Brain microvascular endothelial cell (primary cell): ENCODE data around the gene EXOC4.
A peak's percentile ranks its signal among the peaks of the same experiment; 100 is the strongest.

Source experiments
- DNase-seq: peaks from one replicate; pipeline ENCODE4 v3.0.0-alpha.2; 2020
- H3K27ac ChIP-seq: fragments of 250-450 bp; sonication (Bioruptor Pico); 2 replicates; pipeline ENCODE4 v1.5.1; 2020; ENCODE audit warnings: mild to moderate bottlenecking, moderate library complexity
- H3K27me3 ChIP-seq: fragments of 250-450 bp; sonication (Bioruptor Pico); replicated peaks from 2 replicates; pipeline ENCODE4 v1.5.1; 2020; ENCODE audit warnings: mild to moderate bottlenecking
- H3K36me3 ChIP-seq: fragments of 250-450 bp; sonication (Bioruptor Pico); replicated peaks from 2 replicates; pipeline ENCODE4 v1.5.1; 2020; ENCODE audit warnings: mild to moderate bottlenecking
- H3K4me3 ChIP-seq: 2 replicates; pipeline ENCODE4 v1.5.1; 2011; ENCODE audit warnings: low read depth, mild to moderate bottlenecking, control low read depth, low read length, moderate library complexity
- in situ Hi-C: cut with HindIII; loops from 2 replicates; pipeline ENCODE4 v1.10.0; 2017; ENCODE audit warnings: low sequenced_read_pairs, low pct_ligation_motif_present
- TF ChIP-seq, protein P1 (sequence below): IDR thresholded peaks from 2 replicates; pipeline ENCODE4 v1.5.1; 2011; ENCODE audit warnings: low read depth, mild to moderate bottlenecking, moderate library complexity, low read length, control low read depth, inconsistent platforms; ENCODE audit errors: missing control alignments

EXOC4 gene

DNA sequence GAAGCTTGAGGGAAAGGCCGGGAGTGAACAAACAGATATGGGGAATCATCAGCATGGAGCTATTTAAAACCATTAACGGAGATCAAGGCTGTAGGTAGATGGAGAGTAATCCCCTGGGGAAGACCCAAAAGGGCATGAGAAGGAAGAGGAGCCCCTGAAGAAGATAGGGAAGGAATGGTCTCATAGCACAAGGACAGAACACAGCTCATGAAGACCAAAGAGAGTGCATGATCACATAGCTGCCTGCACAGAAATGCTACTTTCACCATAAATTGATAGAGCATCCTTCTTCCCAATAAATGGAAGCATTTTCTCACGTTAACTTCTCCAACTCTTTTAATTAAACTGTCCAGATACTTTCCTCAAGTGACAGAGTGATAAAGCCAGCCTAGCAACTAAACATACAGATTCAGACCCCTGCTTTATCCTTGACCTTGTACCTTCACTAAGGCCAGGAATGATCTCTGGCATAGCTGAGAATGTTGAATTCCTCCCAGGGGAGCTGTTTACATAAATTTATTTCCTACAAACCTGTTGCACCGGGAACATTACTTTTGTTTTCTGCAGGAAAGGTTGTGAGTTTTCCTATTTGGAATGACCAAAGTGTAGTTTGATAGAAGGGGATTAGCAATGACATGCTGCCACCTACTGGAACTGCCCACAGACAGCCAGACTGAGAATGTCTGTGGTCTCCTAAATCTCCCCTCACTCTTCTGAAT lies 763.5 kb downstream of the EXOC4 start:
- peak; percentile 21 for DNase-seq
- Histone ChIP-seq H3K27me3 (no peaks in the 10 kb centered on the region), H3K27ac (no peak overlapping the region), H3K4me3 (no peak overlapping the region), H3K36me3 (no peaks in the 10 kb centered on the region)
- TF ChIP-seq, protein P1, sequence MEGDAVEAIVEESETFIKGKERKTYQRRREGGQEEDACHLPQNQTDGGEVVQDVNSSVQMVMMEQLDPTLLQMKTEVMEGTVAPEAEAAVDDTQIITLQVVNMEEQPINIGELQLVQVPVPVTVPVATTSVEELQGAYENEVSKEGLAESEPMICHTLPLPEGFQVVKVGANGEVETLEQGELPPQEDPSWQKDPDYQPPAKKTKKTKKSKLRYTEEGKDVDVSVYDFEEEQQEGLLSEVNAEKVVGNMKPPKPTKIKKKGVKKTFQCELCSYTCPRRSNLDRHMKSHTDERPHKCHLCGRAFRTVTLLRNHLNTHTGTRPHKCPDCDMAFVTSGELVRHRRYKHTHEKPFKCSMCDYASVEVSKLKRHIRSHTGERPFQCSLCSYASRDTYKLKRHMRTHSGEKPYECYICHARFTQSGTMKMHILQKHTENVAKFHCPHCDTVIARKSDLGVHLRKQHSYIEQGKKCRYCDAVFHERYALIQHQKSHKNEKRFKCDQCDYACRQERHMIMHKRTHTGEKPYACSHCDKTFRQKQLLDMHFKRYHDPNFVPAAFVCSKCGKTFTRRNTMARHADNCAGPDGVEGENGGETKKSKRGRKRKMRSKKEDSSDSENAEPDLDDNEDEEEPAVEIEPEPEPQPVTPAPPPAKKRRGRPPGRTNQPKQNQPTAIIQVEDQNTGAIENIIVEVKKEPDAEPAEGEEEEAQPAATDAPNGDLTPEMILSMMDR = peak; percentile 85
- in situ Hi-C loops = no loop called here

DNA sequence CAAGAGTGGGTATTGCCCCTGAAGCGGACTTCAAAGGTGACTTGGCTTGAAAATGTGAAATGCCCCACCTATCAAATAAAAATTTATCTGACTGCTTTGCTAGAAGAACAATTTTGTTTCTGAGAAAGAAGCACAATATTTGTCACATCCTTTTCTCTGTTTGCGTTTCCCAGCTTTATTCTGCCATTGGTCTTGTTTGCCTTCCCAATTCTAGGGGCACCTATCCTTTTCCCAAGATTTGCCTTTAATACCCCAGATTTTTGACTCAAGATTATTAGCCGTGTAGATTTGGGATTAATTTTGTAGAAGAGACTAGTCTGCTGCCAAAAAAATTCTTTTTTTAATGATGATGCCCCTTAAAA lies 764.0 kb downstream of the EXOC4 start:
- Histone ChIP-seq H3K27ac (no peak overlapping the region), H3K27me3 (no peaks in the 10 kb centered on the region), H3K4me3 (no peak overlapping the region), H3K36me3 (no peaks in the 10 kb centered on the region)
- in situ Hi-C loops = no loop called here
- TF ChIP-seq, protein P1 = no peak
- DNase-seq = no peak

DNA sequence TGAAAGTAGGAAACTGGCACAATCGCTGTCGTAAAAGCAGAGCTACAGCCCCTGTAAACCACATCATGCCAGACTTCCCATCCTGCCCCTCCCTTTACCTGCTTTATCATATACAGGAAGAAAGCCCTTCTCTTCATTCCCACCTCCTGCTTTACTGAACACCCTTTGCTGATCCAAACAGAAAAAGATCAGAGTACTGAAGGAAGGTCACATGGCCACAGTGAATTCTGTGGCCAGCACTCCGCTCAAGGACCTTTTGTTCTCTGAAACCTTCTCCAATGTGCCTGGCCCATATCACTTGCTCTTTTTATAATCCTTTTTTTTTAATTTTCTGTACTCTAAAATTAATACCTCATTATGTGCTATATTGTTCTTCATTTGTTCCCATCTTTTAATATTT lies 765.4 kb downstream of the EXOC4 start:
- in situ Hi-C loops = no loop called here
- no peaks in the 10 kb centered on the region for H3K27me3 ChIP-seq
- no peak for DNase-seq
- TF ChIP-seq, protein P1 = no peak
- H3K36me3 ChIP-seq = no peaks in the 10 kb centered on the region
- no peak overlapping the region for H3K4me3 ChIP-seq
- no peak overlapping the region for H3K27ac ChIP-seq

DNA sequence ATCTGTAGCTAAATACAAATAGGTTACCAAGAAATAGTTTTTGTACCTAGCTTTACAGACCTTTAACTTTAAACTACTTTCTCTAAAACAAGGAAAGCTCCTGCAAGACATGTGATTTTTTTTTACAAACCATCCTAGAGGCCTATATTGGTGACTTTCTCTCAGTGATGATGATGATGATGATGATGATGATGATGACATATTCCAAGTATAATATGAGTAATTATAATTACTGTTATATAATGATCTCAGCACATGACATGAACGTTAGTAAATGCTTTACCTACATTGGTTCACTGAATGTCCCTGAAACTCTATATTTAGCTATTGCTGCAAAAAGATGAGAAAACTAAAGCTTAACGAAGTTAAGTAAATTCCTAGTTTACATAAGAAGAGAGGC lies 766.4 kb downstream of the EXOC4 start:
- in situ Hi-C loops = no loop called here
- Histone ChIP-seq H3K27ac (no peak overlapping the region), H3K4me3 (no peak overlapping the region), H3K27me3 (no peaks in the 10 kb centered on the region), H3K36me3 (no peaks in the 10 kb centered on the region)
- DNase-seq = no peak
- TF ChIP-seq, protein P1 = no peak

DNA sequence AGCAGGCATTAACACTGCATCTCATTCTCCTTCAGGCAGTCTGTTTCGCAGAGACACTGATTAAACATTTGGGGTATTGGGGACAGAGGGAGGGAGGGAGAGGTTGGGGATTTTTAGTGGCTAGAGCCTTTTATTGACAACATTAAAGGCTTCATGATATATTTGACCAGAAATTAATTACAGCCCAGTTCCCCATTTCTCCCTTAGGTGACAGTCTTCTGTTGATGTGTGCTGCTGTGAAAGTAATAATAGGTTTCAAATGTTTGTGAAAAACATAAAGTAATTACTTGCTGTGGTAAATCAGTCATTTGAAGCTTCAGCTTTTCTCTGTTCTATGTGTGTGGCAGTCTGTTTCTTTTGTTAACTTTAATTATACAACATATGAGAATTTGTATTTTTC lies 769.0 kb downstream of the EXOC4 start:
- H3K27me3 ChIP-seq = no peaks in the 10 kb centered on the region
- TF ChIP-seq, protein P1 = no peak
- H3K36me3 ChIP-seq = no peaks in the 10 kb centered on the region
- no peak overlapping the region for H3K4me3 ChIP-seq
- no peak for DNase-seq
- in situ Hi-C loops = no loop called here
- H3K27ac ChIP-seq = no peak overlapping the region
